ENCODE measurements around the gene LDLRAD3. TPM values are rescaled to one million over a fixed set of nuclear protein-coding genes. Genes with fewer than 3 reads are reported as not detected.

Gene LDLRAD3
- total RNA-seq, 1 donor from 2014 or later: 28.5 TPM

DNA sequence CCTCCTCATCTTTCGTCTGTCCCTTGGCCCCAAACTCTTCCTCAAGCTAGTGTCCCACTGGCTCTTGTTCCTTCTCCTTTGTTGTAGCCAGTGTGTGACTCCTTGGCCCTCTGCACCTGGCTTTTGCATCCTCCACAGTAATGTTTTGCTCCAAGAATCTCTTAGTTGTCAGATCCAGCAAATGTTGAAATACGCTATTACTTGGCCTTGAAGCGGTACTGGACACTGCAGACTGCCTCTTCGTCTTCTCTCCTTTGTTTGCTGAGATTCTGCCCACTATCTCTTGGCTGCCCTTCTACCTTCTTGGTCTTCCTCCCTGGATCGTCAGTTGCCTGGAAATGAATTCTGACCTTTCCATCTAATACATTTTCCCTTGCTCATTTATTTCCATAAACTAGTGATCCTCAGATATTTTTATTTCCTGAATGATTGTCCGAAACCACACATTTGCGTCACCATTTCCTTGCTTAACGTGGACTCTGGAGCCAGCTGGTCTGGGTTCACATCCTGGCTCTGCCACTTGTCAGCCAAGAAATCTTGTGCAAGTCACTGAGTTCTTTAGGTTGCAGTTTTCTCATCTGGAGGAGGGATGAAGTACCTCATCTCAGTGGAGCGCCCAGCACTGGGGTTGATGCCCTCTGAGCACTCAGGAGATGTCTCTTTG is 113.6 kb downstream of the LDLRAD3 start:
- H3K9me3 Mint-ChIP-seq (ENCODE audit: unreplicated experiment): no peaks in the 10 kb centered on the region
- no peak overlapping the region for H3K27ac Mint-ChIP-seq (ENCODE audit: unreplicated experiment)
- DNase-seq (ENCODE audit: low spot score): no peak
- TF ChIP-seq, protein P1, sequence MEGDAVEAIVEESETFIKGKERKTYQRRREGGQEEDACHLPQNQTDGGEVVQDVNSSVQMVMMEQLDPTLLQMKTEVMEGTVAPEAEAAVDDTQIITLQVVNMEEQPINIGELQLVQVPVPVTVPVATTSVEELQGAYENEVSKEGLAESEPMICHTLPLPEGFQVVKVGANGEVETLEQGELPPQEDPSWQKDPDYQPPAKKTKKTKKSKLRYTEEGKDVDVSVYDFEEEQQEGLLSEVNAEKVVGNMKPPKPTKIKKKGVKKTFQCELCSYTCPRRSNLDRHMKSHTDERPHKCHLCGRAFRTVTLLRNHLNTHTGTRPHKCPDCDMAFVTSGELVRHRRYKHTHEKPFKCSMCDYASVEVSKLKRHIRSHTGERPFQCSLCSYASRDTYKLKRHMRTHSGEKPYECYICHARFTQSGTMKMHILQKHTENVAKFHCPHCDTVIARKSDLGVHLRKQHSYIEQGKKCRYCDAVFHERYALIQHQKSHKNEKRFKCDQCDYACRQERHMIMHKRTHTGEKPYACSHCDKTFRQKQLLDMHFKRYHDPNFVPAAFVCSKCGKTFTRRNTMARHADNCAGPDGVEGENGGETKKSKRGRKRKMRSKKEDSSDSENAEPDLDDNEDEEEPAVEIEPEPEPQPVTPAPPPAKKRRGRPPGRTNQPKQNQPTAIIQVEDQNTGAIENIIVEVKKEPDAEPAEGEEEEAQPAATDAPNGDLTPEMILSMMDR (IDR thresholded peaks at IDR 0.05; ENCODE audit: unreplicated experiment): no peak
- peaks cover 8% of the 10 kb centered on the region for H3K4me1 Mint-ChIP-seq (ENCODE audit: unreplicated experiment)
- H3K27me3 Mint-ChIP-seq (ENCODE audit: unreplicated experiment): peaks cover 7% of the 10 kb centered on the region
- H3K36me3 Mint-ChIP-seq (ENCODE audit: low read depth, unreplicated experiment): peaks cover 18% of the 10 kb centered on the region
- H3K4me3 Mint-ChIP-seq (ENCODE audit: unreplicated experiment): peak overlapping the region; percentile 10

DNA sequence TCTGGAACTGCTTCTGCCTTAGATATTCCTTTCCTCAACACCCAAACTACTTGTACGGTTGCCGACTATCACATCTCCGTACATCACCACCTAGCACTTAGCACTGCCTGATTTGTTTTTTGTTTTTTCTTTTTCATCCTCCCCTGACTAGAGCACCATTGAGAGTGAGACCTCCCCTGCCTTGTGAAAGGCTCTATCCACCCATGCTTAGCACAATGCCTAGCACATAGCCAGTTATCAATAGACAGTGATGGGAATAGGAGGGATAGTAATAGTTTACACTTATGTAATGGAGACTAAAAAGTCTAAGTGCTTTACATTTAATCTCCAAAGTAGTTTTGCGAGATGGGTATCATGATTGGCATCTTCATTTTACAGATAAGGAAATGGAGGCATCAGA is 115.8 kb downstream of the LDLRAD3 start:
- H3K27ac Mint-ChIP-seq (ENCODE audit: unreplicated experiment): no peak overlapping the region
- DNase-seq (ENCODE audit: low spot score): no peak

GRCh38 chr11:36060926-36061325 is 117.1 kb downstream of the LDLRAD3 start:
- H3K4me3 Mint-ChIP-seq (ENCODE audit: unreplicated experiment): no peak overlapping the region
- TF ChIP-seq, protein P1 (IDR thresholded peaks at IDR 0.05; ENCODE audit: unreplicated experiment): no peak
- H3K27ac Mint-ChIP-seq (ENCODE audit: unreplicated experiment): no peak overlapping the region

More for the DNA sequence above, 115.8 kb downstream of the LDLRAD3 start:
- Mint-ChIP-seq H3K36me3 (ENCODE audit: low read depth, unreplicated experiment) (peaks cover 20% of the 10 kb centered on the region), H3K27me3 (ENCODE audit: unreplicated experiment) (peaks cover 6% of the 10 kb centered on the region), H3K4me3 (ENCODE audit: unreplicated experiment) (peak overlapping the region; percentile 0), H3K4me1 (ENCODE audit: unreplicated experiment) (peaks cover 17% of the 10 kb centered on the region), H3K9me3 (ENCODE audit: unreplicated experiment) (no peaks in the 10 kb centered on the region)
- TF ChIP-seq, protein P1 (IDR thresholded peaks at IDR 0.05; ENCODE audit: unreplicated experiment): no peak

DNA sequence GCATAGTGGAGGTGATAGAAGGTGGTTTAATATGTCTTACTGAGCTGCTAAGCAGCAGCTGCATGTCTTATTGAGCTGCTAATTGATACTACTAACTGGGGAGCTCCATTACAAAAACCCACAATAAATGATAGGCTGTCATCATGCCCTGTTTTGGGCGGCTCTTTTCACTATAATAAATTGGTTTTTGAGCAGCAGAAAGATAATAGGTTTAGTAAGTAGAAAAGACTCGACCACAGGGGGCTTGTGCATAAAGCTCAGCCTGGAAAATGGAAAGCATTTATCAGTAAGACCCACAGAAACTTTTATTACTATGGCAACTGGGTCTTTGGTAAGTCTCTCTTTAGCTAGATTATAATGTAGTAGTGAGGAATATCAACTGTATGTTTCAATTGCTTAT is 117.6 kb downstream of the LDLRAD3 start:
- Mint-ChIP-seq H3K27me3 (ENCODE audit: unreplicated experiment) (peaks cover 1% of the 10 kb centered on the region), H3K9me3 (ENCODE audit: unreplicated experiment) (no peaks in the 10 kb centered on the region), H3K4me1 (ENCODE audit: unreplicated experiment) (peaks cover 17% of the 10 kb centered on the region), H3K36me3 (ENCODE audit: low read depth, unreplicated experiment) (peaks cover 20% of the 10 kb centered on the region), H3K27ac (ENCODE audit: unreplicated experiment) (no peak overlapping the region), H3K4me3 (ENCODE audit: unreplicated experiment) (no peak overlapping the region)
- DNase-seq (ENCODE audit: low spot score): no peak
- TF ChIP-seq, protein P1 (IDR thresholded peaks at IDR 0.05; ENCODE audit: unreplicated experiment): no peak

More at GRCh38 chr11:36060926-36061325, 117.1 kb downstream of the LDLRAD3 start:
- no peak for DNase-seq (ENCODE audit: low spot score)
- H3K27me3 Mint-ChIP-seq (ENCODE audit: unreplicated experiment): peaks cover 1% of the 10 kb centered on the region
- H3K36me3 Mint-ChIP-seq (ENCODE audit: low read depth, unreplicated experiment): peaks cover 20% of the 10 kb centered on the region
- peaks cover 17% of the 10 kb centered on the region for H3K4me1 Mint-ChIP-seq (ENCODE audit: unreplicated experiment)
- H3K9me3 Mint-ChIP-seq (ENCODE audit: unreplicated experiment): no peaks in the 10 kb centered on the region

DNA sequence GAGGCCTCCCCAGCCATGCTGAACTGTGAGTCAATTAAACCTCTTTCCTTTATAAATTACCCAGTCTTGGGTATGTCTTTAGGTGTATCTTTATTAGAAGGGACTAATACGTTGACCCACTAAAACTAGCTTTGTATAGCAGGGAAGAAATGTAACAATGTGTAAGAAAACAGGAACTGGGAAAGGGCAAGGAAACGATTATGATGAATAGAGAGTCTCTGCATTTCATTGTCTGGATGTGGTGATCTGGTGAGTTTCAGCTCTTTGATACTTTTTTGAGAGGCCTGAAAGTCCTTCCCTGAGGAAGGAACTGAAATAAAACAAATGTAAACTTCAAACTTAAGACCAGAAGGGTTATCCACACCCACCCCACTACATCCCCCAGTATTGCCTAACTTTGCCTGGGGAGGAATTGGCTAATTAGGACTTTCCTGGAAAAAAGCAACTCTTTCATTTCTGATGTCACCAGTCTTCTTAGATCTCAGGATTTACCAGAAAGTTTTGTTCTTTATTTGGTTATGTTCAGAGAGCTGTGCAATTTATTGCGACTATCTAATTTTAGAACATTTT is 119.0 kb downstream of the LDLRAD3 start:
- Mint-ChIP-seq H3K27me3 (ENCODE audit: unreplicated experiment) (peaks cover 1% of the 10 kb centered on the region), H3K4me1 (ENCODE audit: unreplicated experiment) (peaks cover 9% of the 10 kb centered on the region), H3K27ac (ENCODE audit: unreplicated experiment) (peak overlapping the region; percentile 65), H3K4me3 (ENCODE audit: unreplicated experiment) (no peak overlapping the region), H3K9me3 (ENCODE audit: unreplicated experiment) (no peaks in the 10 kb centered on the region), H3K36me3 (ENCODE audit: low read depth, unreplicated experiment) (peaks cover 23% of the 10 kb centered on the region)
- no peak for DNase-seq (ENCODE audit: low spot score)
- TF ChIP-seq, protein P1 (IDR thresholded peaks at IDR 0.05; ENCODE audit: unreplicated experiment): no peak
